WTC11 (cell line): Measurements from ENCODE around the gene DUSP11. TPM values are rescaled to one million over a fixed set of nuclear protein-coding genes. Genes with fewer than 3 reads are reported as not detected.

Source experiments
- ATAC-seq: fragments of 200-7000 bp; cut with Tn5 transposase; 2 replicates; pipeline ENCODE4 v1.10.0; 2021; ENCODE audit warnings: mild to moderate bottlenecking, moderate library complexity
- CTCF ChIA-PET: fragments of 300-600 bp; sonication (Branson Sonifier 250); formaldehyde crosslinking; loops from one replicate; lab custom pipeline; 2021; ENCODE audit warnings: antibody characterized with exemption; lab: Charles Lee
- POLR2A ChIA-PET: fragments of 350-600 bp; sonication (Branson Sonifier 250); formaldehyde crosslinking; loops from one replicate; lab custom pipeline; 2021; ENCODE audit warnings: antibody characterized with exemption; lab: Charles Lee
- DNase-seq: peaks from one replicate; pipeline ENCODE4 v3.0.0; 2021; ENCODE audit warnings: low spot score
- H3K27ac Mint-ChIP-seq: 2 replicates; pipeline ENCODE4 v1.8.0; 2021; ENCODE audit warnings: mixed read lengths
- H3K27me3 Mint-ChIP-seq: 2 replicates; pipeline ENCODE4 v1.8.0; 2021; ENCODE audit warnings: low read depth, mild to moderate bottlenecking, moderate library complexity, mixed read lengths
- H3K36me3 Mint-ChIP-seq: 2 replicates; pipeline ENCODE4 v1.8.0; 2021; ENCODE audit warnings: mixed read lengths
- H3K4me1 Mint-ChIP-seq: 2 replicates; pipeline ENCODE4 v1.8.0; 2022; ENCODE audit warnings: mixed read lengths
- H3K4me3 Mint-ChIP-seq: 2 replicates; pipeline ENCODE4 v1.8.0; 2021; ENCODE audit warnings: mild to moderate bottlenecking, moderate library complexity, mixed read lengths
- H3K9me3 Mint-ChIP-seq: 2 replicates; pipeline ENCODE4 v1.8.0; 2021; ENCODE audit warnings: mixed read lengths
- AFF4 ChIP-seq: sonication (generic); formaldehyde crosslinking; IDR thresholded peaks from 2 replicates; pipeline ENCODE4 v1.8.1; 2023; ENCODE audit warnings: mild to moderate bottlenecking, missing genetic modification reagents, borderline replicate concordance
- CDX4 ChIP-seq: fragments of 250-450 bp; sonication (Bioruptor Pico); IDR thresholded peaks from 2 replicates; pipeline ENCODE4 v1.9.0; 2021; ENCODE audit warnings: moderate library complexity, mild to moderate bottlenecking, inconsistent platforms, borderline replicate concordance
- CREM ChIP-seq: sonication (generic); formaldehyde crosslinking; IDR thresholded peaks from 2 replicates; pipeline ENCODE4 v1.8.1; 2022; ENCODE audit warnings: mild to moderate bottlenecking, missing genetic modification reagents, moderate library complexity
- ELF4 ChIP-seq: sonication (generic); formaldehyde crosslinking; IDR thresholded peaks from 2 replicates; pipeline ENCODE4 v1.8.1; 2022; ENCODE audit warnings: low read depth, mild to moderate bottlenecking, moderate library complexity, missing genetic modification reagents
- GRHL2 ChIP-seq: fragments of 250-450 bp; sonication (Bioruptor Pico); IDR thresholded peaks from 2 replicates; pipeline ENCODE4 v1.8.0; 2022; ENCODE audit warnings: mild to moderate bottlenecking, moderate library complexity; ENCODE audit not compliant: insufficient replicate concordance, severe bottlenecking
- HMGXB4 ChIP-seq: sonication (generic); formaldehyde crosslinking; IDR thresholded peaks from 2 replicates; pipeline ENCODE4 v1.8.1; 2023; ENCODE audit warnings: mild to moderate bottlenecking, moderate library complexity, missing genetic modification reagents
- NFE2L1 ChIP-seq: sonication (generic); formaldehyde crosslinking; IDR thresholded peaks from 2 replicates; pipeline ENCODE4 v1.8.1; 2023; ENCODE audit warnings: missing genetic modification reagents
- PREB ChIP-seq: sonication (generic); formaldehyde crosslinking; IDR thresholded peaks from 2 replicates; pipeline ENCODE4 v1.8.1; 2022; ENCODE audit warnings: mild to moderate bottlenecking, missing genetic modification reagents, moderate library complexity, borderline replicate concordance
- PRRX2 ChIP-seq: fragments of 250-450 bp; sonication (Bioruptor Pico); IDR thresholded peaks from 2 replicates; pipeline ENCODE4 v1.8.0; 2021; ENCODE audit warnings: mild to moderate bottlenecking
- STAT6 ChIP-seq: sonication (generic); formaldehyde crosslinking; conservative IDR thresholded peaks from 2 replicates; pipeline ENCODE4 v1.8.1; 2023; ENCODE audit warnings: mild to moderate bottlenecking, low read depth, missing genetic modification reagents, moderate library complexity
- TCF7 ChIP-seq: sonication (generic); formaldehyde crosslinking; IDR thresholded peaks from 2 replicates; pipeline ENCODE4 v1.8.0; 2022; ENCODE audit warnings: mild to moderate bottlenecking, low read depth, missing genetic modification reagents, moderate library complexity
- ZNF281 ChIP-seq: sonication (generic); formaldehyde crosslinking; IDR thresholded peaks from 2 replicates; pipeline ENCODE4 v1.8.0; 2023; ENCODE audit warnings: mild to moderate bottlenecking, missing genetic modification reagents
- ZNF512 ChIP-seq: sonication (generic); formaldehyde crosslinking; IDR thresholded peaks from 2 replicates; pipeline ENCODE4 v1.8.1; 2022; ENCODE audit warnings: missing genetic modification reagents, borderline replicate concordance
- ZNF671 ChIP-seq: fragments of 250-450 bp; sonication (Bioruptor Pico); IDR thresholded peaks from 2 replicates; pipeline ENCODE4 v1.8.0; 2021; ENCODE audit warnings: mild to moderate bottlenecking
- total RNA-seq: library from RNA; stranded (reverse); gene quantifications from 3 replicates; pipeline ENCODE4 v1.2.3, GENCODE V29; 2021

The DUSP11 gene
- total RNA-seq, 1 experiment from 2014 or later: 16.8 TPM

- TF ChIP-seq PREB (CRISPR knock-in tag) (no peak), ZNF671 (no peak), ZNF512 (no peak), CDX4 (no peak), HMGXB4 (CRISPR knock-in tag) (no peak), ELF4 (CRISPR knock-in tag) (no peak), CREM (CRISPR knock-in tag) (no peak), ZNF281 (CRISPR knock-in tag) (no peak), NFE2L1 (CRISPR knock-in tag) (no peak)
- no peaks in the 10 kb centered on the region for H3K9me3 Mint-ChIP-seq
- DNase-seq (no peak), ATAC-seq (no peak)
- H3K27ac Mint-ChIP-seq: no peak overlapping the region
- CTCF ChIA-PET: no interaction called here
- H3K4me3 Mint-ChIP-seq: no peak overlapping the region
- H3K4me1 Mint-ChIP-seq: peaks cover 10% of the 10 kb centered on the region
- no peaks in the 10 kb centered on the region for H3K27me3 Mint-ChIP-seq
- H3K36me3 Mint-ChIP-seq: peaks cover 39% of the 10 kb centered on the region
- POLR2A ChIA-PET: no interaction called here
These were observed 3.5 kb downstream of the DUSP11 start for GRCh38 chr2:73776381-73776780.

GRCh38 chr2:73772819-73773218 lies 7.1 kb downstream of the DUSP11 start:
- POLR2A ChIA-PET: interaction anchor here (0.6 kb wide), 1 partner anchor 251 kb away, joined by 3 read pairs; no protein-coding TSS in a partner anchor
- CTCF ChIA-PET: no interaction called here
- H3K4me3 Mint-ChIP-seq: no peak overlapping the region
- H3K9me3 Mint-ChIP-seq: no peaks in the 10 kb centered on the region
- DNase-seq (no peak), ATAC-seq (no peak)
- H3K4me1 Mint-ChIP-seq: no peaks in the 10 kb centered on the region
- no peak overlapping the region for H3K27ac Mint-ChIP-seq
- peaks cover 59% of the 10 kb centered on the region for H3K36me3 Mint-ChIP-seq
- H3K27me3 Mint-ChIP-seq: no peaks in the 10 kb centered on the region
- TF ChIP-seq TCF7 (CRISPR knock-in tag): no peak
- TF ChIP-seq STAT6 (CRISPR knock-in tag): no peak
- TF ChIP-seq PRRX2: no peak
- TF ChIP-seq AFF4: no peak
- no peak for TF ChIP-seq GRHL2
- no peak for TF ChIP-seq ZNF671
